Skeletal muscle tissue (tissue), 4 donors: ENCODE data around the gene ARPP19. TPM values are rescaled to one million over a fixed set of nuclear protein-coding genes. Genes with fewer than 3 reads are reported as not detected.
A peak's percentile ranks its signal among the peaks of the same experiment; 100 is the strongest.
"Not testable (repeated sequence)": the region's sequence is repeated elsewhere in the genome, so short reads cannot be mapped to it uniquely, and the experiment has no call there.

Experiments
- H3K27ac ChIP-seq: one replicate; pipeline ENCODE4 v1.7.0; 2013; ENCODE audit warnings: mild to moderate bottlenecking, low read depth, low read length, inconsistent platforms
- H3K27me3 ChIP-seq, 3 donors: one replicate each; pipeline ENCODE4 v1.7.0; 2013; ENCODE audit warnings: low read length in 3 of 3; ENCODE audit not compliant: control insufficient read depth in 3 of 3, insufficient read depth in 3 of 3
- H3K36me3 ChIP-seq, 3 donors: one replicate each; pipeline ENCODE4 v1.7.0; 2013; ENCODE audit warnings: low read length in 3 of 3; ENCODE audit not compliant: control insufficient read depth in 3 of 3, insufficient read depth in 3 of 3
- H3K4me1 ChIP-seq, 3 donors: one replicate each; pipeline ENCODE4 v1.7.0; 2013; ENCODE audit warnings: low read length in 3 of 3, mild to moderate bottlenecking in 3 of 3; ENCODE audit not compliant: control insufficient read depth in 3 of 3, insufficient read depth in 3 of 3
- H3K4me3 ChIP-seq, 3 donors: one replicate each; pipeline ENCODE4 v1.7.0; 2013; ENCODE audit warnings: low read length in 3 of 3
- H3K9ac ChIP-seq, 3 donors: one replicate each; pipeline ENCODE4 v1.7.0; 2013; ENCODE audit warnings: low read length in 3 of 3, mild to moderate bottlenecking in 3 of 3, moderate library complexity in 2 of 3, low read depth in 1 of 3
- H3K9me3 ChIP-seq, 3 donors: one replicate each; pipeline ENCODE4 v1.7.0; 2013; ENCODE audit warnings: low read length in 3 of 3; ENCODE audit not compliant: control insufficient read depth in 3 of 3
- total RNA-seq: library from RNA; depleted of rRNA; stranded (reverse); fragments of >200 nt; gene quantifications from one replicate; pipeline ENCODE4 v1.2.3, GENCODE V29; 2014
- donor health status: Osteomylitis.

The ARPP19 gene
- total RNA-seq, 1 donor from 2014 or later = 69.9 TPM

DNA sequence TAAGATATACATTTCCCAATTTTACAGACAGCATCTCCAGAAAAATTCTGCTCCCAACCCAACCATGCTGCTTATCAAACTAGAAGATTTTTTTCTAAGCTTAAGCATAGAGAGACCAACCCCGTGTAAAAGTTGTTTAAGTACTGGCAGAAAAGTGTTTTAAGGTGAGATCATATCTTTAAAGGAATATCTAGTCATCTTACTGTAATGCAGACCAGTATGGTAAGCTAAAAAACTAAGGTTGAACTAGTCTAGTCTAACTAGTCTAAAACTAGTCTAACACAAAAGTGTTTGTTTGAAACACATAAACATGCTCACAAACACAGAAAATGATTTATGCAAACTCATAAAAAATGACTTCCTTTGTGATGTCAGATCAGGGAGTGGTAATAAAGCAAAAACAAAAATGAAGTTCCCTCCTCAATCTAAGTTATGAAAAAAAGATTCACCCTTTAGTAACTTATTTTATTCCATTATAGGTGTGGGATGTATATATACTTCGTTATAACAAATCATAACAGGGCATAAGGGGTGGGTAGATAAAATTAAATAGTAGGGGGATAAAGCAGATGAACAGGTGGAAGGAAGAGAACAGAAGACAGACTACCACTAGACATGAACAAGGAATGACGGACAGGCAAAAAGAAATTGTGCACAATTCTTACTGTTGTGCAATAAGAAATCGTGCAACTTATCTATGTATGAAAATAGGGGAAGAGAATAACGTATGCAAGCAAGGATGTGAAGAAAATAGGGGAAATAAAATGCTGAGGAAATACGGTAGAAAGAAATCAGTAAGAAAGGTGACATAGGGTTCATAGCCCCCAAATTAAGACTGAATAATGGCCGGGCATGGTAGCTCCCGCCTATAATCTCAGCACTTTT is 50.1 kb downstream of the ARPP19 start:
- no peaks in the 10 kb centered on the region for H3K36me3 ChIP-seq
- H3K27ac ChIP-seq = no peak overlapping the region
- no peak overlapping the region for H3K9ac ChIP-seq
- H3K4me1 ChIP-seq = peaks cover 10 to 28% (median 22%) of the 10 kb centered on the region in 3 donors
- no peaks in the 10 kb centered on the region for H3K9me3 ChIP-seq
- no peaks in the 10 kb centered on the region for H3K27me3 ChIP-seq
- H3K4me3 ChIP-seq = no peak overlapping the region

- H3K27ac ChIP-seq = no peak overlapping the region
- H3K9ac ChIP-seq = no peak overlapping the region
- H3K36me3 ChIP-seq = no peaks in the 10 kb centered on the region
- H3K27me3 ChIP-seq = no peaks in the 10 kb centered on the region
- H3K4me3 ChIP-seq = no peak overlapping the region
- no peaks in the 10 kb centered on the region for H3K9me3 ChIP-seq
- H3K4me1 ChIP-seq = peaks cover 10 to 17% (median 16%) of the 10 kb centered on the region in 3 donors
Measured at GRCh38 chr15:52517014-52517413, 51.8 kb downstream of the ARPP19 start.

GRCh38 chr15:52515343-52515742 is 53.5 kb downstream of the ARPP19 start:
- H3K9me3 ChIP-seq = no peaks in the 10 kb centered on the region
- H3K4me3 ChIP-seq = no peak overlapping the region
- no peak overlapping the region for H3K9ac ChIP-seq
- H3K27me3 ChIP-seq = no peaks in the 10 kb centered on the region
- H3K27ac ChIP-seq = no peak overlapping the region
- H3K4me1 ChIP-seq = peaks cover 13 to 24% (median 13%) of the 10 kb centered on the region in 3 donors
- no peaks in the 10 kb centered on the region for H3K36me3 ChIP-seq

DNA sequence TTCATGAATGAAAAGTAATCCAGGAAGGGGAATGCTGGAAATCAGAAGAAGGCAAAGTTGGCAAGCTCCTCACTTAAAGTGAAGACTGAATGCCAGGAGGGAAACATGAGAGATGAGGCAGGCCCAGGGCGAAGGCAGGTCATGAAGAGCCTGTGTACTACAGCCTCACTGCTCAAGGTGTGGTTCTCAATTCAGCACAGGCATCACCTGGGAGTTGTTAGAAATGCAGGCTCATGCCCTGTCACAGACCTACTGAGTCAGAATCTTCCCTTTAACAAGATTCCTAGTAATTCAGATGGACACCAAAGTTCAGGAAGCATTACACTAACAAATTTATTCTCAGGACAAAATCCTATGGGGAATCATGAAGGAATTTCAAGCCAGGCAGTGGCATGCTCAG is 54.3 kb downstream of the ARPP19 start:
- Histone ChIP-seq H3K4me1 (peaks cover 13 to 25% (median 14%) of the 10 kb centered on the region in 3 donors), H3K4me3 (no peak overlapping the region), H3K36me3 (no peaks in the 10 kb centered on the region), H3K27me3 (no peaks in the 10 kb centered on the region), H3K9ac (no peak overlapping the region), H3K9me3 (no peaks in the 10 kb centered on the region), H3K27ac (no peak overlapping the region)

DNA sequence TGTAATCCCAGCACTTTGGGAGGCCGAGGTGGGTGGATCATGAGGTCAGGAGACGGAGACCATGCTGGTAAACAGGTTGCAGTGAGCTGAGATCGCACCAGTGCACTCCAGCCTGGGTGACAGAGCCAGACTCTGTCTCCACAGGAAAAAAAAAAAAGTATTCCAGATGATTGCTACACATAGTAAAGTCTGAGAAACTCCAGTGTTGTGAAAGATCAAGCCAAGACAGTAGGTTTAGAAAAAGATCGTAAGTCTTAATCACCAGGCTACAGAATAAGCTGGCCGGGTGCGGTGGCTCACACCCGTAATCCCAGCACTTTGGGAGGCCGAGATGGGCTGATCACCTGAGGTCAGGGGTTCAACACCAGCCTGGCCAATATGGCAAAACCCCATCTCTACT is 56.0 kb downstream of the ARPP19 start:
- H3K4me3 ChIP-seq, H3K36me3 ChIP-seq, H3K9me3 ChIP-seq, H3K27me3 ChIP-seq, H3K9ac ChIP-seq, H3K27ac ChIP-seq: not testable (repeated sequence)
- peaks cover 14 to 31% (median 16%) of the 10 kb centered on the region in 3 donors for H3K4me1 ChIP-seq

DNA sequence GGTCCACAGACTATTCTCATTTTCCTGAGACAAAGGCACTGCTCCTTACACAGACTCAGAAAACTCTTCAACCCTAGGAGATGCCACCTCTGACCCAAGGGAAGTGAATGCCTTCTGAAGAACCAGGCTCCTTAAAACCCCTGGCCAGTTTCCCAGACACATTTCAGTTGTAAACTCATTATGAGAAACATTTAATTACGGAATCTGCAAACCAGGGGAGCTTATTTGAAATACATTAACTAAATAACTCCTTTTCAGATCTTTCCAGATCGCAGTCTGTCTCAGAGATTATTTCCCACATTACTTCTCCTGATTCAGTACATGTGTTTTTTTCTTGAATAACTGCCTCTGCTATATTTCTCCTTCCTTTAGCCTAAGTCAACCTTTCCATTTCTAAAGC is 57.7 kb downstream of the ARPP19 start:
- no peaks in the 10 kb centered on the region for H3K36me3 ChIP-seq
- no peak overlapping the region for H3K27ac ChIP-seq
- H3K4me3 ChIP-seq = no peak overlapping the region
- H3K9me3 ChIP-seq = no peaks in the 10 kb centered on the region
- H3K9ac ChIP-seq = no peak overlapping the region
- H3K27me3 ChIP-seq = no peaks in the 10 kb centered on the region
- H3K4me1 ChIP-seq = peaks cover 12 to 37% (median 16%) of the 10 kb centered on the region in 3 donors

DNA sequence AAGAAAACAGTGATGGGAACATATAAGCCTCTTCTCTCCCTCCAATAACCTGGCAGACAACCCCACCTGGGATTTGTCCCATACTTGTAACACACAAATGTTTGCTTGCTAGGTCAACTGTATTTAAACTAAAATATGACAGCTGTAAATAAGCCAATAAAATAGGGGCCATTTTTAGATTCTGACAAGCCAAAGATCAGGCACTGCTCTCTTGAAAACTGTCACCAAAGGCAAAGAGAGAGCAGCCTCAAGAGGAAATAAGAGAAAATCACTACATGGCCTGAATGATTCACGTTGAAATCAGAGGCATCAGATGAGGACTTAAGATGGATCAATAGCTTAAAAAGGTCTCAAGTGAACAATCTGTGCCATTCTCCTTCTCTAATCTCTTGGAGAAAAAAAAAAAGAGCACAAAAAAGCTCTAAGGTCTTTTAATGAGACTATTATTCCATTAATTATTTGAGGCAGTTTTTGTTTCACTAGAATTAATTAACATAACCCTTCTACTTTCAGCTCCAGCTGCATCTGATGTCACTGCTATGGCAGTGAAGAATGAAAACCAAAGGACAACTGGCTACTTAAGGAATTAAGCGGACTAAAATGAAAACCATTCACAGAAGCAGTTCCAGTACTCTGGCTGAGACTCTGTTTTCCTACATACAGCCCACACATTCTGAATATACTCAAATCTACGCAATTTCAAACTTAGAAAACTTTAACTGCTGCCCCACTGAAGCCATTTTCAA is 59.2 kb downstream of the ARPP19 start:
- Histone ChIP-seq H3K4me3 (no peak overlapping the region), H3K27me3 (no peaks in the 10 kb centered on the region), H3K27ac (peak overlapping the region; percentile 54), H3K9me3 (no peaks in the 10 kb centered on the region), H3K9ac (peak overlapping the region in 1 of 3 donors; percentile 36), H3K4me1 (peaks cover 12 to 40% (median 16%) of the 10 kb centered on the region in 3 donors), H3K36me3 (no peaks in the 10 kb centered on the region)

GRCh38 chr15:52506549-52506948 is 62.3 kb downstream of the ARPP19 start:
- H3K4me1 ChIP-seq = peaks cover 12 to 34% (median 12%) of the 10 kb centered on the region in 3 donors

DNA sequence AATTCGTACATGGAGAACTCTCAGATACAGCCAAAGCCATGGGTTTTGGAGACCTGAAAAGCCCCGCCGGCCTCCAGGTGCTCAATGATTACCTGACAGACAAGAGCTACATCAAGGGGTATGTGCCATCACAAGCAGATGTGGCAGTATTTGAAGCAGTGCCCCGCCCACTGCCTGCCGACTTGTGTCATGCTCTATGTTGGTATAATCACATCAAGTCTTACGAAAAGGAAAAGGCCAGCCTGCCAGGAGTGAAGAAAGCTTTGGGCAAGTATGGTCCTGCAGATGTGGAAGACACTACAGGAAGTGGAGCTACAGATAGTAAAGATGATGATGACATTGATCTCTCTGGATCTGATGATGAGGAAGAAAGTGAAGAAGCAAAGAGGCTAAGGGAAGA is 63.7 kb downstream of the ARPP19 start:
- no peaks in the 10 kb centered on the region for H3K36me3 ChIP-seq
- no peak overlapping the region for H3K4me3 ChIP-seq
- H3K9me3 ChIP-seq = no peaks in the 10 kb centered on the region
- H3K27ac ChIP-seq = no peak overlapping the region
- H3K9ac ChIP-seq = no peak overlapping the region
- peaks cover 8 to 21% (median 12%) of the 10 kb centered on the region in 3 donors for H3K4me1 ChIP-seq
- H3K27me3 ChIP-seq = no peaks in the 10 kb centered on the region

More at GRCh38 chr15:52506549-52506948, 62.3 kb downstream of the ARPP19 start:
- Histone ChIP-seq H3K27me3 (no peaks in the 10 kb centered on the region), H3K36me3 (no peaks in the 10 kb centered on the region), H3K9ac (no peak overlapping the region), H3K4me3 (no peak overlapping the region), H3K9me3 (no peaks in the 10 kb centered on the region), H3K27ac (no peak overlapping the region)
